Measurements from ENCODE around the gene C17orf67. TPM values are rescaled to one million over a fixed set of nuclear protein-coding genes. Genes with fewer than 3 reads are reported as not detected.
A peak's percentile ranks its signal among the peaks of the same experiment; 100 is the strongest.

The C17orf67 gene
- total and polyA plus RNA-seq, 2 of the 13 experiments (the other 11 are each of a cell fraction or from before 2014, with no cell fraction given): 0.41 to 0.86 TPM

DNA sequence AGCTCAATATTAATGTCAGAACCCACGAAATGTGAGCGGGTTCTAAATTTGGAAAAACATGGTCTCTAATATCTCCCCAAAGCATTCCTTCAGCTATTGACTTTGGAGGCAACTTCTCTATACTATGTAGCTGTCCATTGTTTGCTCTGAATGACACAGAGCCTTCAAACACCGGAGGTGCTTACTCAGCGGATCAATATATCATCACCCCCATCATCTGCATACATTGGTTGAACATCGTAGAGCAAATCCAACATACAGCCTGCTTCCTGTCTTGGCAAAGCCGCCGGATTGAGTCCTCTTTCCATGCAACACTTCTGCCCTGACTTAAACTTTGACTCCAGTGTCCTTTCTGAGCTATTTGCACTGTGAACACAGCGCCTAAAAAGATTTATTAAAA lies 61.3 kb downstream of the C17orf67 start (continued):
- TF ChIP-seq, protein P1, sequence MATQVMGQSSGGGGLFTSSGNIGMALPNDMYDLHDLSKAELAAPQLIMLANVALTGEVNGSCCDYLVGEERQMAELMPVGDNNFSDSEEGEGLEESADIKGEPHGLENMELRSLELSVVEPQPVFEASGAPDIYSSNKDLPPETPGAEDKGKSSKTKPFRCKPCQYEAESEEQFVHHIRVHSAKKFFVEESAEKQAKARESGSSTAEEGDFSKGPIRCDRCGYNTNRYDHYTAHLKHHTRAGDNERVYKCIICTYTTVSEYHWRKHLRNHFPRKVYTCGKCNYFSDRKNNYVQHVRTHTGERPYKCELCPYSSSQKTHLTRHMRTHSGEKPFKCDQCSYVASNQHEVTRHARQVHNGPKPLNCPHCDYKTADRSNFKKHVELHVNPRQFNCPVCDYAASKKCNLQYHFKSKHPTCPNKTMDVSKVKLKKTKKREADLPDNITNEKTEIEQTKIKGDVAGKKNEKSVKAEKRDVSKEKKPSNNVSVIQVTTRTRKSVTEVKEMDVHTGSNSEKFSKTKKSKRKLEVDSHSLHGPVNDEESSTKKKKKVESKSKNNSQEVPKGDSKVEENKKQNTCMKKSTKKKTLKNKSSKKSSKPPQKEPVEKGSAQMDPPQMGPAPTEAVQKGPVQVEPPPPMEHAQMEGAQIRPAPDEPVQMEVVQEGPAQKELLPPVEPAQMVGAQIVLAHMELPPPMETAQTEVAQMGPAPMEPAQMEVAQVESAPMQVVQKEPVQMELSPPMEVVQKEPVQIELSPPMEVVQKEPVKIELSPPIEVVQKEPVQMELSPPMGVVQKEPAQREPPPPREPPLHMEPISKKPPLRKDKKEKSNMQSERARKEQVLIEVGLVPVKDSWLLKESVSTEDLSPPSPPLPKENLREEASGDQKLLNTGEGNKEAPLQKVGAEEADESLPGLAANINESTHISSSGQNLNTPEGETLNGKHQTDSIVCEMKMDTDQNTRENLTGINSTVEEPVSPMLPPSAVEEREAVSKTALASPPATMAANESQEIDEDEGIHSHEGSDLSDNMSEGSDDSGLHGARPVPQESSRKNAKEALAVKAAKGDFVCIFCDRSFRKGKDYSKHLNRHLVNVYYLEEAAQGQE (IDR thresholded peaks at IDR 0.05; ENCODE audit: borderline replicate concordance in 1 of 2, low read depth in 1 of 2, low read length in 2 of 2): no peak
- TF ChIP-seq, protein P2, sequence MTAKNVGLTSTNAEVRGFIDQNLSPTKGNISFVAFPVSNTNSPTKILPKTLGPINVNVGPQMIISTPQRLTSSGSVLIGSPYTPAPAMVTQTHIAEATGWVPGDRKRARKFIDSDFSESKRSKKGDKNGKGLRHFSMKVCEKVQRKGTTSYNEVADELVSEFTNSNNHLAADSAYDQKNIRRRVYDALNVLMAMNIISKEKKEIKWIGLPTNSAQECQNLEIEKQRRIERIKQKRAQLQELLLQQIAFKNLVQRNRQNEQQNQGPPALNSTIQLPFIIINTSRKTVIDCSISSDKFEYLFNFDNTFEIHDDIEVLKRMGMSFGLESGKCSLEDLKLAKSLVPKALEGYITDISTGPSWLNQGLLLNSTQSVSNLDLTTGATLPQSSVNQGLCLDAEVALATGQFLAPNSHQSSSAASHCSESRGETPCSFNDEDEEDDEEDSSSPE (CRISPR knock-in tag; IDR thresholded peaks at IDR 0.05): 0 out of 2 replicates have a peak, but pooled peaks have one; percentile 19
- TF ChIP-seq ZNF841 (CRISPR knock-in tag; IDR thresholded peaks at IDR 0.05; ENCODE audit: borderline replicate concordance): no peak
- TF ChIP-seq ZNF124 (CRISPR knock-in tag; IDR thresholded peaks at IDR 0.05): no peak
- peak; percentile 87 for TF ChIP-seq FOXA3 (CRISPR knock-in tag; IDR thresholded peaks at IDR 0.05)
- TF ChIP-seq, protein P3, sequence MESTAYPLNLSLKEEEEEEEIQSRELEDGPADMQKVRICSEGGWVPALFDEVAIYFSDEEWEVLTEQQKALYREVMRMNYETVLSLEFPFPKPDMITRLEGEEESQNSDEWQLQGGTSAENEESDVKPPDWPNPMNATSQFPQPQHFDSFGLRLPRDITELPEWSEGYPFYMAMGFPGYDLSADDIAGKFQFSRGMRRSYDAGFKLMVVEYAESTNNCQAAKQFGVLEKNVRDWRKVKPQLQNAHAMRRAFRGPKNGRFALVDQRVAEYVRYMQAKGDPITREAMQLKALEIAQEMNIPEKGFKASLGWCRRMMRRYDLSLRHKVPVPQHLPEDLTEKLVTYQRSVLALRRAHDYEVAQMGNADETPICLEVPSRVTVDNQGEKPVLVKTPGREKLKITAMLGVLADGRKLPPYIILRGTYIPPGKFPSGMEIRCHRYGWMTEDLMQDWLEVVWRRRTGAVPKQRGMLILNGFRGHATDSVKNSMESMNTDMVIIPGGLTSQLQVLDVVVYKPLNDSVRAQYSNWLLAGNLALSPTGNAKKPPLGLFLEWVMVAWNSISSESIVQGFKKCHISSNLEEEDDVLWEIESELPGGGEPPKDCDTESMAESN (CRISPR knock-in tag; conservative IDR thresholded peaks at IDR 0.05): 0 out of 2 replicates have a peak, but pooled peaks have one; percentile 21
